Activated gamma-delta T cell treated with anti-CD3 and anti-CD28 coated beads, Interleukin-2, amount 50 U/mL, for 16 hours (primary cell): ENCODE data around the gene OBP2A.
"Not testable (repeated sequence)": the region's sequence is repeated elsewhere in the genome, so short reads cannot be mapped to it uniquely, and the experiment has no call there.

Experiments used
- DNase-seq: peaks from one replicate; pipeline ENCODE4 v3.0.0-alpha.2; 2020; ENCODE audit warnings: low read depth

OBP2A gene

GRCh38 chr9:135526730-135527571 lies 19.0 kb upstream of the OBP2A start:
- no peak for DNase-seq

- DNase-seq, result not testable (repeated sequence)
Measured at GRCh38 chr9:135528842-135529435, 17.0 kb upstream of the OBP2A start.

- DNase-seq, result no peak
Measured at GRCh38 chr9:135530146-135530545, 15.8 kb upstream of the OBP2A start.

- DNase-seq, result no peak
Measured at GRCh38 chr9:135531096-135531495, 14.8 kb upstream of the OBP2A start.

- DNase-seq, result no peak
Measured at GRCh38 chr9:135533113-135533512, 12.8 kb upstream of the OBP2A start.

- no peak for DNase-seq
Measured at GRCh38 chr9:135533674-135534073, 12.3 kb upstream of the OBP2A start.

- not testable (repeated sequence) for DNase-seq
Measured at GRCh38 chr9:135534192-135534711, 11.7 kb upstream of the OBP2A start.

- DNase-seq, result not testable (repeated sequence)
Measured at GRCh38 chr9:135534826-135535225, 11.1 kb upstream of the OBP2A start.

GRCh38 chr9:135535631-135536030 lies 10.3 kb upstream of the OBP2A start:
- DNase-seq, result not testable (repeated sequence)

GRCh38 chr9:135536216-135536615 lies 9.7 kb upstream of the OBP2A start:
- no peak for DNase-seq

- DNase-seq, result not testable (repeated sequence)
Measured at GRCh38 chr9:135543262-135543894, 2.5 kb upstream of the OBP2A start.

- DNase-seq, result no peak
Measured at GRCh38 chr9:135544981-135545635, 818 bp upstream of the OBP2A start.

- DNase-seq, result not testable (repeated sequence)
Measured at GRCh38 chr9:135546792-135547617, 1.1 kb downstream of the OBP2A start.

- no peak for DNase-seq
Measured at GRCh38 chr9:135547756-135548736, 2.1 kb downstream of the OBP2A start.

GRCh38 chr9:135549478-135550343 lies 3.8 kb downstream of the OBP2A start:
- DNase-seq, result not testable (repeated sequence)

GRCh38 chr9:135550344-135550918 lies 4.5 kb downstream of the OBP2A start:
- DNase-seq, result no peak

GRCh38 chr9:135551031-135551430 lies 5.1 kb downstream of the OBP2A start:
- no peak for DNase-seq

GRCh38 chr9:135551456-135551855 lies 5.5 kb downstream of the OBP2A start:
- DNase-seq, result no peak
